HCEC 1CT (cell line): ENCODE data around the gene CCSER1.
"Not testable (repeated sequence)": the region's sequence is repeated elsewhere in the genome, so short reads cannot be mapped to it uniquely, and the experiment has no call there.

Experiments
- DNase-seq: peaks from one replicate; pipeline ENCODE4 v3.0.0-alpha.2; 2017

Gene CCSER1

DNA sequence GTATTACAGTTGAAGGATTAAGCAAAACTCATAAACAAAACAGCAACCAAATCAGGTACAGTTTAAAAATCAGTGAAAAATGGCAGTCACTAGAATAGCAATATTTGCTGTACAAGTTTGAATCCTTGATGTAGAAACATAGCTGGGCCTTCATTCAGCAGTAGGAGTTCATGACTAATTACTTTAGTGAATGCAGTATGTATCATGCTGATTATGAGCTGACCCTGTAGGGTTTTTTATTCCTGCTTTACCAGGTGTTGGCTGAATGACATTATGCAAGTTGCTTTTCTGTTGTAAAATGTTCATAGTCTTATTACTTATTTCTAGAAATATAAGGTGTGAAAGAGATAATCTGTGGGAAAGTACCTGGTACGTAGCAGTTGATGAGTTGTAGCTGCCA is 179.6 kb downstream of the CCSER1 start:
- peak; percentile 2 for DNase-seq

DNA sequence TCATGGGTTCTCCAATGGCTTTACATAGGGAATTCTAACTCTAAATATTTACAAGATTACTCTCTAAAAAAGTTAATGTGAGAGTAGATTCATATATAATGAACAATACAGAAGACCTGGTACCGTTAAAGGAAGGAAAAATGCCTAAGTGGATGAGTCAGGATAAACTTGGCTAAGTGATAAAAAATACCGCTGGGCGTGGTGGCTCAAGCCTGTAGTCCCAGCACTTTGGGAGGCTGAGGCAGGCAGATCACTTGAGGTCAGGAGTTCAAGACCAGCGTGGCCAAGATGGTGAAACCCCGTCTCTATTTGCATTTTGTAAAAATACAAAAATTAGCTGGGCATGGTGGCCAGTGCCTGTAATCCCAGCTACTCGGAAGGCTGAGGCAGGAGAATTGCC is 189.9 kb downstream of the CCSER1 start:
- DNase-seq: peak; percentile 72

DNA sequence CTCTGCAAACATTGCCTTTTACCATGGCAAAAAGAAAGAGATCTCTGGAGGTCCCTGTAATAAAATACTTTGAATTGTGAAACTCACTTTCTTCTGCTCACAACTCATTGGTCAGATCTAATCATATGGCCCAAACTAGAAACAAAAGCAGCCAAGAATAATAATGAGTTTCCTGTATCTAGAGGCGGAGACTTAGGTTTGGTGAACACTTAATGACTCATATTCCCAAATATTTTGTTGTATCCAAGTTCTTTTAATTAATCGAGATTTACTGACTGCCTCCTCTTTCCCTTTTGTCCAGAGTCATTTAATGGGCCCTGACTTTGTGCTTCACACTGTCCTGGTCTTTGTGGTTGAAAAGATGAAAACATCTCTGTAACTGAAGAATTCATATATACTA is 190.6 kb downstream of the CCSER1 start:
- peak; percentile 86 for DNase-seq

DNA sequence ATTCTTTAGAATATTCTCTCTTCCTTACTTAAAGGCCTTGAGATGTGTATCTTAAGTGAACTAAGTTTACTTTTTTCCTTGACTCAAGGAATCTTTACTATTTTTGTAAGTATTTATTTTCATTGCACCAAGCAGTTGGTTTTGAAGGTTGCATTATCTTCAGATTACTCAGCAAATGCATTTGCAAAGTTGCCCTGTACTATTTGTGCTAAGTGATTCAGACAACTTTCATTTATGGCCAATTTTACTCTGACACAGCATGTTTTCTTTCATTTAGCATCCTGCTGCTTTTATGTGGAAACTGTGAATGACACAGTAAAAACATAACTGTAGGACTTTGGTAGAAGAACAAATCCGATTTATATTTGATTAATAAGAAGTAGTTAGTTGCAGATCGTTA is 191.0 kb downstream of the CCSER1 start:
- DNase-seq: peak; percentile 70

DNA sequence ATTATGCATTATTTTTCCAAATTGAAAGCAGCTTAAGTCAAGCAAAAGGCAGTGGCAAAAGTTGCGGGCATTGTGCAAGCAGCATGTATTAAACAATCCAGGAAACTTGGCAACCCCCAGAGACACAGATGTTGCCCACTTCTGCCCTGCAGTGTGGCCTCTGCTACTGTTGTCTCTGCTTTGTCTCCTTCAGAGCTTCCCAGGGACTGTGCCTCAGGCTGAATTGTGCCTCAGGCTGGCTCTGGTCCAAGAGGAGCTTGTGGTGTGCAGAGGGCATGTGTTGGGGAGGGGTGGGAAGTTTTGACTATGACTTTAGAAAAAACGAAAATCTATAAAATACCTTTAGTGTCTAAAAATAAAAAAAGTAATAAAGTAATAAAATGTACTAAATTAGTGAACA is 201.4 kb downstream of the CCSER1 start:
- peak; percentile 1 for DNase-seq

DNA sequence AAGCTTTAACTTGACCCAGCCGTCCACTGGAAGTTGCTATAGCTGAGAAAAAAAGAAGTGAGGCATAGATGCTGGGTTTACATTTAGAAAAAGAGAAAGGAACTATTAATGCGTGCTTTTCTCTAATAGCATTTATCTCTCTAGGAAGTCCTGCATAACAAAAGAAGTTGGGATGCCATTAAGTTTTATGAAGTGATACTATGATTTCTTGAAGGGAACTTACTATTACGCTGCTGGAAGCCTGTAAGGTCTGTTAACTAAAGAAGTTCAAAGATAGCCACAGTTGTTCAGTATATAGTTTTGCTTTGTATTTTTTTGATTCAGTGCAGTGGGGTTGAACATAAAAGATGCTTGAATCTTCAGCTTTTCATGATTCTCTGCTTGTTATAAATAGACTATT is 203.4 kb downstream of the CCSER1 start:
- no peak for DNase-seq

DNA sequence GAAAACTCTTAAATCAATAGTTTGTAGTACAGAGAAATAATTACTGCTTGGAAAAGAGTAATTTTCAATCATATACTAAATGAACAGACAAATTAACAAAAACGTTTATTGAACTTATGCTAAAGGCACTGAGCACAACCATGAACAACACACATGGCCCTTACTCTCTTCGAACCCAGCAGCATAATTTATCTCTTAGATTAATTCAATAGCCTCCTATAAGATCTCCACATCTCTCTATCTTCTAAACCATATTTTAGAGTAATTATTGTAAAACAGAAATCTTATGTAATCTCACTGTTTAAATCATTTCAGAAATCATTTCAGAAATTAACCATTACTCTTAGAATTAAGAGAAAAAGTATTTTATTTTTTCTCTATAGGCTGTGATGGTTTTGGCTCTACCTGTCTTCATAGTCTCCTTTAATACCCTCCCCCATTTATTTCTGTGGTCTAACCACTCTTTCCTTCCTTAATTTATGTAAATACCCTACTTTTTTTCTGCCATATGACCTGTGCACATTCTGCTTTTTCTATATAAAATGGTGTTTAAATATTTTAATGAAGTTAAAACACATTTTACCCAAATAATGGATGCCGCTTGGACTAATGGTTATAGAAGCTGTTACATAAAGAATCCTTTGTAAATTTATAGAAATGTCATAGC is 218.5 kb downstream of the CCSER1 start:
- DNase-seq: no peak

DNA sequence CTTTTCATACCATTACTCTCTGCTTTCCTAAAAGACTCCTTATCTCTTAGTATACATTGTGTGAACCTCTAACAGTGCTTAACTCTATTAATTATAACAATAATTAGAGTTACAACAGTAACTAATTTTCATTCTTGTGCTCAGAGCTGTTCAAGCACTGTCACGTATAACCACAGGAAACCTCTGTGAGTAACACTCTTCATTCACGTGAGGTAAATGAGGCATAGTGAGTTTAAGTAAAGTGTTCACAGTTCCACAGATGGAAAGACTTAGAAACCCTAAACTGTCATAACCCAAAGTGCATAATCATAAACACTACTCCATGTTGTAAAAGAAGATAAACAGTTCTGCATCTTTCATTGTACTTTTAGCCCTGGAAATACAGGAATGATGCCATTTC is 222.4 kb downstream of the CCSER1 start:
- peak; percentile 32 for DNase-seq

DNA sequence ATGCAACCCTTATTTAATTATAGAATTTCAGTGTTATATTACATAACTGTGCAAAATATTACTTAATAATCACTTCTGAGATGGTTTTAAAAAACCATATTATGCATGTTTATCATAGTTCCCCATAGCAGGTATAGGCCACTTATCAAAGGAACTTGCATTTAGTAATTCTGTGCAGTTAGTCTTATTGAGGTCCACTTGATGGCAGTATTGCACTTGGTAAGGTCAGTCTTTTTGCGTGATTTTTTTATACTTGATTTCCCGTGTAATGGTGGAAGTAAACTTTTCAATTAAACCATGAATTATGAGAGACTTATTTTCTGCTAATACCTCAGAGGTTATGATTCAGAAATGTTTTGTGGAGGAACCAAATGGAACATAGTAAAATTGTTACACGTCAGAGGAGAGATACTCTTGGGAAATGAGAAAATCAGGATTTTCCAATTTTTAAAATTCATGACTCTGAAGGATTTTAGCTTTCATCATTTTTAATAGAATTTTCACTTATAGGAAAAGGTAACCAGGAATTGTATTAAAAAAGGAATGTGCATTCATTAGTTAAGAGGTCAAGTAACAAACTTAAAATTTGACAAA is 230.0 kb downstream of the CCSER1 start:
- DNase-seq: peak; percentile 62

DNA sequence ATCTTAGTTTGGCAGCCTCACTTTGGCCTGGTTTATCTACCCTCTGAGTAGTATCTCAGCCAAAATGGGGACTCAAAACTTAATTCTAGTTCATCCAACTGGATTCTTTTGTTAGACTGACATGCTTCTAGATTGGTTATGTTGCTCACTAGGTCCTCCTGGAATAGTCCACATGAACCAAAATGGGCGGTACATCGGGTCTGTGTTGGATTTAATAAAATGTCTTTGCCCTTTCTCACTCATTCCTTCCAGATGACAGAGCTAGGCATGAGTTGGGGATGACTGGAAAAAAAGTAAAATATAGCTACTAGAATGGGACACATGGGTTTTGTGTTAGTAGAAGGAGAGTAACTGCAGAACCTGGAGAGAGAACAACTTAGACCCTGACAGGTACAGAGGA is 247.9 kb downstream of the CCSER1 start:
- no peak for DNase-seq

DNA sequence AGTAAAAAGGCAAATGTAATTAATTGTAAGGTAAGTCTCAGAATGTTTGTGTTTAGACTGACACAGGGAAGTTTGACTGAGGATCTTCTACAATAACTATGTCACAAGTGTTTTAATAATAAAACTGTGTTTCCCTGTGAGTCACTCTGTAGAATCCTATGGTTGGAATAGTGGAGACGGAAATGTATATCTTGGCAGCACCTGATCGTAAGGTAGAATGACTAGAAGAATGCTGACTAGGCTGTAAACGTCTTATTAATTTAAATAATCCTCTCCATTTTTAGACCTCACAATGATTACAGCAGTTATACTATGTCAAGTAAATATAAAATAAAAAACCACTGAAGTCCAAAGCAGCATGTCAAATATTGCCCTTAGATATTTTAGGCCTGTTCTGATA is 266.0 kb downstream of the CCSER1 start:
- DNase-seq: no peak

DNA sequence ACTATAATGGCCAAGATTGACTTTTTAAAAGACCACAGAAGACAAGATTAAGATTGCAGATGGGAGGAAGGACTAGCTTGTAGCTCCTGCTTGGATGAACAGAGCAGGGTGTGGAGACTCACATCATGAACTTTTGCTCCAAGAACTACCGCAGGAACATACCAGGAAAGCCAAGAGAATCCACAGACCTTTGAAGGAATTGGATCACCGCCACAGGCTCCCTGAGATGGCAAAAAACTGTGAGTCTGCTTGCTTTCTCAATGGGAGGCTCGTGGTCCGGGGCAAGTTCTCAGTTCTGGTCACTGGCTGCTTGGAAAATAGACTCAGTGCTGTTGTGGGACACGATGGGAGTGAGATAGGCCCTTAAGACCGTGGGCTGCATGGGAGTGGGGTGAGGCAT is 276.6 kb downstream of the CCSER1 start:
- peak; percentile 7 for DNase-seq

DNA sequence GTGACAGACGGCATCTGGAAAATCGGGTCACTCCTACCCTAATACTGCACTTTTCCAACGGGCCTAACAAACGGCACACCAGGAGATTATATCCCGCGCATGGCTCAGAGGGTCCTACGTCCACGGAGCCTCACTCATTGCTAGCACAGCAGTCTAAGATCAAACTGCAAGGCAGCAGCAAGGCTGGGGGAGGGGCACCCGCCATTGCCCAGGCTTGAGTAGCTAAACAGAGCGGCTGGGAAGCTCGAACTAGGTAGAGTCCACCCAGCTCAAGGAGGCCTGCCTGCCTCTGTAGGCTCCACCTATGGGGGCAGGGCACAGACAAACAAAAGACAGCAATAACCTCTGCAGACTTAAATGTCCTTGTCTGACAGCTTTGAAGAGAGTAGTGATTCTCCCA is 280.7 kb downstream of the CCSER1 start:
- not testable (repeated sequence) for DNase-seq

DNA sequence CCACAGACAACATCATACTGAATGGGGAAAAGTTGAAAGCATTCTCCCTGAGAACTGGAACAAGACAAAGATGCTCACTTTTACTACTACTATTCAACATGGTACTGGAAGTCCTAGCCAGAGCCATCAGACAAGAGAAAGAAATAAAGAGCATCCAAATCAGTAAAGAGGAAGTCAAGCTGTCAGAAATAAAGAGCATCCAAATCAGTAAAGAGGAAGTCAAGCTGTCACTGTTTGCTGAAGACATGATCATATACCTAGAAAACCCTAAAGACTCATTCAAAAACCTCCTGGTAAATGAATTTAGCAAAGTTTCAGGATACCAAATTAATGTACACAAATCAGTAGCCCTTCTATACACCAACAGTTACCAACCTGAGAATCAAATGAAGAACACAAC is 285.6 kb downstream of the CCSER1 start:
- DNase-seq: not testable (repeated sequence)

DNA sequence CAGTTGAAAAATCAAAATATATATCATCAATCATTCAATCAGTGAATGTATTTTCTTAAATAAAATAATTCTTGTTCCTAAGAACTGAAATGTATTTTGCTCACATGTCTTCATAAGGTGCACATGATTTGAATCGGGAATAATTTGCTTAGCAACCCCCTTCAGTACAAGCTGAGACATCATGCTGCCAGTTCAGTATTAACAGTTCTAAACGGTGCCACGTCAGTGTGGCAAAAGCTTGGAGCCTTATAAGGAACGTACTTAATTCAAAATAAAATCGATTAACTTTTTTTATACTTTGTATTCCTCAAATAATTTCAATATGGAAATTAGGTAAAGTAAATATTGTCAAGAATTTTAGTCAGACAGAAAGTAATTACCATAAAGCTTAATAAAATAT is 287.9 kb downstream of the CCSER1 start:
- no peak for DNase-seq

DNA sequence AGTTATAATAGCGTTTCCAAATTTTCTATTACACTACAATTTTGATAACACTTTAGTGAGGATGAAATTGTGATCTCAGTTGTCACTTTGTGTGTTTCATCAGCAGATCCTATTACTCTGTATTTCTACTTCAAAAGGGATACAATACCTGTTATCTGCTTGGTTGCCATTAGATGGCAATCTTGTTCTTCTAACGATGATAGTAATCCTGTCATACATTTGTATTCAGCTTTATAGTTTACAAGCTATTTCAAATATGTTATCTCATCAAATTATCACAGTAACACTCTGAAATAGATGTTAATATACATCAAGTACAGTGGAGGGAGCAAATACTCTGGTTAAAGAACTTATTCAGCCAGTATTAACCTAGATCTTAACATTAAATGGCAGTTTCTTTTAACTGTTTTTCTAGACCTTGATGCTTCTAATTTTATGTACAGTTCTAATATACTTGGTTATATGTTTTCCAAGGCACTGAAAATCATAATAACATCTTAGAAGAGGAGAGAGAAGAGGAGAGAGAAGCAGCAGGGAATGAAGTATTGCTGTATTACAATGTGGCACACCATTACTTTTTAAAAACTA is 292.0 kb downstream of the CCSER1 start:
- peak; percentile 41 for DNase-seq

DNA sequence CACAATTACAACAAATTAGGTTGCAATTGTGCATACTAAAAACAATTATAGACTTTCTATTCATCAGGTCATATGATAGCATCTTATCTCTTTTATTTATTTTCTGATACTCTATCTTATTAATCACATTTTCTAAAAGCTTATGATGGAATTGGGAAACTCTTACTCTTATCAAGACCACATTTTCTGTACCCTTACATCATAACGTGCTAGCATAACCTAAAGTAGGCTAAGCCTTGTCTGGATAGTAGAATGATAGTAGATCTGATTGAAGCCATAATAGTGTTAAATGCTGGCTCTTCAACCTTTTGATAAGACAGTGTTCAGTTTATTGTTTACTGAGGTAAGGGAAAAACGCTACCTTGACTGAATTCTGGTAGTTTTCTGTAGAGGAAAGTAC is 294.0 kb downstream of the CCSER1 start:
- DNase-seq: no peak

DNA sequence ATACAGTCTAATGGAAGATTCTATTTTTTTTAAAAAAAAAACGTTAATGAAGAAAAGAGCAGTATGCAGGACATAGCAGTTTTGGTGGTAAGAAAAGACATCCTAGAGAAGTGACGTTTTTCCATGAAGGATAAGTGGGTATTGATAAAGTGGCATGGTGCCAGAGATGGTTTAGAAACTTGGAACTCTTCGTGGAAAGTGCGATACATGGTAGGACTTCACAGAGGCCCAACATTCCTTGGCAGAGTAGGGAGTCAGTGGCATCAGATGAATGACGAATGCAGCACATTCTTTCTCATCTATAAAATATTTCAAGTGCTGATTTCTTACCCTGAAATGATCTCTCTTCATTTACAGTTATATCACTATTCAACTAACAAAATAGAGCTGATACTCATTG is 298.7 kb downstream of the CCSER1 start:
- DNase-seq: peak; percentile 27

DNA sequence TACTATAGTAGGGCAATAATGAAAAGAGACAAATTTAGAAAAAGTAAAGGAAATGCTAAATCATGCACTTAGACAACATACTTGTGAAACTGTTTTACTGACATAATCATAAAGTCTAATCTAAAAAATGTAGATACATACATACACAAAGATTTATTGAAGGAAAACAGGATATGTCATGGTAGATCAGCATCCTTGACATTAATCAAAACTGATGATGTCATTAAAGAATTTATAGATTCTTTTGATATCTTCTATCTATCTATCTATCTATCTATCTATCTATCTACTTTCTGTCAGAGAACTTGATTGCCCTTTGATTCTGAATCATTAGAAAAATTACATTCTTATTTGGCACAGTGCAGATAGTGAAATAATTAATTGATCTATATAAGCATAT is 311.3 kb downstream of the CCSER1 start:
- DNase-seq: no peak

DNA sequence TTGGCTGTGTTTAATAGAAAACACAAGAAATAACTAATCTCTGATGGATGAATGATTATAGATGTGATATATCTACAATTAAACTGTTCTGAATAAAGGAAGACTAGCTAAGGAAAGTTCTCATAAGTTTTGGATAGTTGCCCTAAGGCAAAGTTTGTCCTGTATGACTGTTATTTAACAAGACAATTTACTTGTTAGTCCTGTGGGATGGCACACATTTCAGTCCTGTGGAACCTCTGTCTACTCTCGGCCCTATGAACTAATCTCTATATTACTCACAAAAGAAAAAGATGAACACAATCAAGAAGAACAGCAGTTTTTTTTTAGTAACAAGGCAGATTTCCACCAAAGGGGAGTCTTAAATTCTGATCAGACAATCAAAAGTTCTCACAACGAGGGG is 314.6 kb downstream of the CCSER1 start:
- no peak for DNase-seq

DNA sequence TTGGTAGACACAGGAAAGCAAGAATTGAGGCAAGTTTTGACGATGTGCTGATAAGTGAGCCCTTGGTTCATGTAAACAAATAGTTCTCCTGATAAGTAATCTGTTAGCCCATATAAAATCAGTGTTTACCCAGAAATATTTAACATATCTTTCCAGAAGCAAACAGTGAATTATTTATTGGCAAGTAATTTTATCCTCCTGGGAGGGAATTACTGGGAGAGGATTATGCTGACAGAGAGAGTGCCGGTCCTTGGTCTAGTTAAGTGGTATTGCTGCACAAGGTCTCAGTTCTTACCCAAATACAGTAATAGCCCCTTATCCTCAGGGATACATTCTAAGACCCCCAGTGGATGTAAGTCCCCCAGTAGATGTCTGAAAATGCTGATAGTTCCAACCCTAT is 315.4 kb downstream of the CCSER1 start:
- no peak for DNase-seq

DNA sequence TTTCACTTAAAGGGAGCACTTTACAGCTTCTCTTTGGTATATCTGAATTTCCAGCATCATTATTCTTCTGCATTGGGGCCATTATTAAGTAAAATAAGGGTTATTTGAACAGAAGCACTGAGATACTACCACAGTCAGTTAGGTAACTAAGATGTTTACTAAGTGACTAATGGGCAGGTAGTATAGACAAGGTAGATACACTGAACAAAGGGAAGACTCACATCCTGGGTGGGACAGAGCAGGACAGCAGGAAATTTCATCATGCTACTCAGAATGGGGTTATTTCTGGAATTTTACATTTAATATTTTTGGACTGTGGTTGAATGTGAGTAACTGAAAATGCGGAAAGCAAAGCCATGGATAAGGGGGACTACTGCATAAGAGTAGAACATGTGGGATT is 316.0 kb downstream of the CCSER1 start:
- no peak for DNase-seq

DNA sequence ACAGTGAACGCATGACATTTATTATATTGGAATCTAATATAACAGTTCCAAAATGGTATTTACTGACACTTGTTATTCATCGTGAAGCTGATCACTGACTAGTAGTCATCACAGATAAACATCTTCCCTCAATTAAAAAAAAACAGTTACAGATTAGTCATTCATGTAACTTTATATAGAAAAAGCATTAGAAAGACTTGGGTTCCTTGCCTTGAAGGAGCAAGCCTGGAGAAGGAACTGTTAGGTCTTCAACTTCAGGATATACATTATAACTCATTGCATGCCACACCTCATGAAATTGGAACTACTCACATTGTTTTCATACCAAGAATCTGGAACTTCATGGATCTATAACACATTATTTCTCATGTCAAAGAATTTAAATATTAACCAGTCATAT is 317.7 kb downstream of the CCSER1 start:
- no peak for DNase-seq

DNA sequence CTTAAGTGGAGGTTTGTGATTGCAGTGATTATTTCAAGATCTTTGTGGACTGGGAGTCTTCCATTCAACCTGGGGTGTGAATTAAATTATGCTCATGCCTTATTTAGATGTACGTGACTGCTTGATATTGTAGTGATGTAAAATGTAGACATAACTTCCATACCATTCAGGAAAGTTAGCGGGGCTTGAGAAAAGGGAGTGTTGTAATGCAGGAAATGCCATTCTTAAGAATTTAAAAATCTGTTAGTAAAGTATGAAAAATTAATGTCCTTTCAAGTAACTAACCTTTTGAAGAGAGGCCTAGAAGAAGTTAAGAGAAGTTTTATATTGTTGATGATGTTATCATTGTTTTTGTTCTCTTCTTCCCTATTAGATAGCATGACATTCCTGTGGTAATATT is 318.2 kb downstream of the CCSER1 start:
- DNase-seq: no peak

DNA sequence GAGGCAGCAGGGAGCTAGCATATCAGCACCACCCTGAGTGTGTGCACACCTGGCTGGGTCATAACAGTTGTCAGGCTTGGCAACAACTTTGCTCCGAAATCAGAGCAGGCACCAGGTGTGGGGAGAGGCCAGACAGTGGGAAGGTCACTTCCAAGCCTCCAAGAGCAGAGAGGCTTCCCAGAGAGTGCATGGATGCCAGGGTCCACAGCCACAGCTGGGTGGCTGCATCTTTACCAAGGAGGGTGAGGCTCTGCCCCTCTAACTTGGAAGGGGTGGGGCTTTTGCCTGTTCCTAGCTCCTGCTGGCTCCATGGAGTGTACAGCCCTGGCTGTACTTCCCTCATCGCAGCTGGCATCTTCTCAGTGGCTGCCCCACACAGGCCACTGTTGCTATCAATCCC is 322.4 kb downstream of the CCSER1 start:
- DNase-seq: no peak
